Activated effector memory CD4-positive, alpha-beta T cell treated with anti-CD3 and anti-CD28 coated beads, Interleukin-2, amount 50 U/mL, for 16 hours (primary cell): Measurements from ENCODE around the gene ABL2.
A peak's percentile ranks its signal among the peaks of the same experiment; 100 is the strongest.

Experiments
- DNase-seq: peaks from one replicate; pipeline ENCODE4 v3.0.0-alpha.2; 2020

Gene ABL2

DNA sequence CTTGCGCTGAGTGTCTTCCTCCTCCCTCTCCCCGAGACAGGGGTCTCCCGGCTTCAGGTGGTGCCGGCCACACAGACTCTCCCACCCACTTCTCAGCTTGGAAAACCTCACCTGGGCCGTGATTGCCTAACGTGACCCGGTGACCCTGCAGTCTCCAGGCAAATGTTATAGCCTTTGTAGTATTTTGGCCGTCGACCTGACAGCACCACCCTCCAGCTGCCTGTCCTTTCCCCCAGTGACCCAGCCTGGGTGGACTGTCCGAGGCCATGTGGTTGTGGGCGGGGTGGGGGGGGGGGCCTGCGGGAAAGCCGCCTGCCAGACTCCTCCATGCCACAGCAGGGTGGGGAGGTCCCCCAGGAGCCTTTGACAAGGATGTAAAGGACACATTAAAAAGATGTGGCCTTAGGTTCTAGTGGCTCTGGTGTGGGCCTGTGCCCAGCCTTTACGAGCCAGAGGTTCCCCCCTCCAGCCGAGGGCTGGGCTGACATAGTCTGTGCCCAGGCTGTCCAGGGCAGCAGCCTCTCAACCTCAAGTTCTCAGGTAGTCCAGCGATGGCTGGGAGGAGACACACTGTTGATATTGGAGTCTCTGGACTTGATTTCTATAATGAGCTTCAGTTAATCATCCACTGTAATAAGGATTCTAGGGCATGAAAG lies 139.5 kb downstream of the ABL2 start:
- DNase-seq: no peak

DNA sequence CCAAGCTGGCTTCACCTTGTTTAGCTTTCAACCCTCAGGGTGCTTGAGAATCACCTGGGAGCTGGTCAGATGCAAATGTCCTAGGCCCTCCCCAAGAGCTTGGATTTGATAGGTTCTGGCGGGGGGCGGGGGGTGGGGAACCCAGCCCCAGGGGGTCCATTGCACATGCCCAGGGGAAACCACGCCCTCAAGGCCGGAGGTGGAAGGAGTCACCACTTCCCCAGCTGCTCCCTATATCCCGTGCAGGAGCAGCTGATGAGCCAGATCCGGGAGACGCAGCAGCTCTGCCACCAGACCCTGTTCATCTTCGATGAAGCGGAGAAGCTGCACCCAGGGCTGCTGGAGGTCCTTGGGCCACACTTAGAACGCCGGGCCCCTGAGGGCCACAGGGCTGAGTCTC lies 141.8 kb downstream of the ABL2 start:
- DNase-seq: no peak

DNA sequence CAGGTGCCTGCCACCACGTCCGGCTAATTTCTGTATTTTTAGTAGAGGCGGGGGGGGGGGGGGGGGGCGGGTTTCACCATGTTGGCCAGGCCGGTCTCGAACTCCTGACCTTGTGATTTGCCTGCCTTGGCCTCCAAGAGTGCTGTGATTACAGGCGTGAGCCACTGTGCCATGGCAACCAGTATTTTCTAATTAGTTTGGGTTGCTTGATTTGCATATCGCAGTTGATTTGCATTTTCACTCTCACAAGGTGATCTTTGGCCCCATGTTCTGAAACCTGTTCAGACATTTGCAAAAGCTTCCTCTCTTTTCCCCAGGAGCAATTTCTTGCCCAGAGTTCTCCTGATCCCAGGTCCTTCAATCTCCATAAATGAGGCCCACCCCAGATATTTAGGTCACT lies 145.9 kb downstream of the ABL2 start:
- no peak for DNase-seq

DNA sequence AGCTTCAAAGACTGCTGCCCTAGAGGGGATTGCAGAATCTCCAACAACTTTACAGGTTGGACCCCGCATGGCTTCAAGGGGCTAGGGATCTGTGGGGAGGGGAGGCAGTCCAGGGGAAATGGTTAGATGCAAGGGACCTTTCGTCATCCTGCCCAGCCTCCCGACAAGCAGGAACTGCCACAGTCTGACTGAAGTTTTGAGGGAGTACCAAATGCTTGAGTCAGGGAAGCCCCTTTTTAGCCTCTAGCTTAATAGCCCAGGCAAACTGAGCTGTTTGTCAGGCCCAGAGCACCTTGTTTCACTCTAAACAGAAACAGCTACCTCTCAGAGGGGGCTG lies 146.5 kb downstream of the ABL2 start:
- no peak for DNase-seq

DNA sequence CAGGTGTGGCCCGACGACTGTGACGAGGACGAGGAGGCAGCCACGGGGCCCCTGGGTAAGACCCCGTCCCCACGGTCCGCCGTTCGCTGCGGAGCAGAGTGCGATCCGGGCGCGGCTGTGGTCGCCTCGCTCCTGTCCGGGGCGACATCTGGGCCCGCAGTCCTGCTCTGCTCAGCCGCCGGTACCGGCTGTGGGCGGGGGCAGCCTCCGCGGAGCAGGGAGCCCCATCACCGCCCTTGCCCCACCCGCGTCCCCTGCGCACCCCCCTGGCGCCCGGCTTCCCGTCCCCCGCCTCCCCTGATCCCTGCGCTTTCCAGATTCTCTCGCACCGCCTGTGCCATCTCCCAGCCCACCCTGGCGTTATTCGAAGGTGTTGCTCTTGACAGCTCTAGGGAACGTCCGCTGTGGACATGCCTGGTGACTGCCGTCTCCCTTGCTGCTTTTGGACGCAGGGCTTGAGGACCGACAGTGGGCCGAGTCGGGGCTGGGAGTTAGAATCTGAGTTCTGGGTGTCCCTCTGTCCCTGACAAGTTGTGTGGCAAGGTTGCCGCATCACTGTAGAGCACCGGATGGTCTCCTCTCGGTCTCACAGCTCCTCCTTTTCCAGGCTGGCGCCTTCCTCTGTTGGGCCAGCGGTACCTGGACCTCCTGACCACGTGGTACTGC lies 147.0 kb downstream of the ABL2 start:
- DNase-seq: peak; percentile 76

DNA sequence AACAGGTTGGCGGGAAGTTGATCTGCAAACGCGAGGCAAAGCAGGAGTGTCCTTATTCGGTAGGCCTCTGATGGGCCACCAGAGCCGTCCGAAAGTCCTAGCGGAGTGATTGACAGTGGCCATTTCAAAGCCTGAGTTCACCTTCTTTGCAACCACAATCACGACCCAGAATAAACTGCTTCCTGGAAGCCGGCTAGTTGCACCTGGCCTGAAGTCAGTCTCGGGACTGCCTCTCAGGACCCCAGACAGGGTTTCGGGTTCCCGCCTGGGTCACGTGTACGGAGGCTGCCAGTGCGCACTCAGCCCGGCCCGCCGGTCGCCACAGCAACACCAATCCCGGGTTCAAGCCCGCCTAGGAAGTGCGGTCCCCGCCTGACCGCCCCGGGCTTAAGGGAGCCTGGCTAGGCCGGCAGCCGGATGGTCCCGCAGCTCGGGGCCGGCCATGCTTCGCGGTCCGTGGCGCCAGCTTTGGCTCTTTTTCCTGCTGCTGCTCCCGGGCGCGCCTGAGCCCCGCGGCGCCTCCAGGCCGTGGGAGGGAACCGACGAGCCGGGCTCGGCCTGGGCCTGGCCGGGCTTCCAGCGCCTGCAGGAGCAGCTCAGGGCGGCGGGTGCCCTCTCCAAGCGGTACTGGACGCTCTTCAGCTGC lies 147.7 kb downstream of the ABL2 start, which contains the start of gene TOR3A:
TOR3A (plus strand) TSS at position 384 of the 646 bp plus-strand sequence; CDS start at position 443, 59 bp downstream.
- peak; percentile 92 for DNase-seq

DNA sequence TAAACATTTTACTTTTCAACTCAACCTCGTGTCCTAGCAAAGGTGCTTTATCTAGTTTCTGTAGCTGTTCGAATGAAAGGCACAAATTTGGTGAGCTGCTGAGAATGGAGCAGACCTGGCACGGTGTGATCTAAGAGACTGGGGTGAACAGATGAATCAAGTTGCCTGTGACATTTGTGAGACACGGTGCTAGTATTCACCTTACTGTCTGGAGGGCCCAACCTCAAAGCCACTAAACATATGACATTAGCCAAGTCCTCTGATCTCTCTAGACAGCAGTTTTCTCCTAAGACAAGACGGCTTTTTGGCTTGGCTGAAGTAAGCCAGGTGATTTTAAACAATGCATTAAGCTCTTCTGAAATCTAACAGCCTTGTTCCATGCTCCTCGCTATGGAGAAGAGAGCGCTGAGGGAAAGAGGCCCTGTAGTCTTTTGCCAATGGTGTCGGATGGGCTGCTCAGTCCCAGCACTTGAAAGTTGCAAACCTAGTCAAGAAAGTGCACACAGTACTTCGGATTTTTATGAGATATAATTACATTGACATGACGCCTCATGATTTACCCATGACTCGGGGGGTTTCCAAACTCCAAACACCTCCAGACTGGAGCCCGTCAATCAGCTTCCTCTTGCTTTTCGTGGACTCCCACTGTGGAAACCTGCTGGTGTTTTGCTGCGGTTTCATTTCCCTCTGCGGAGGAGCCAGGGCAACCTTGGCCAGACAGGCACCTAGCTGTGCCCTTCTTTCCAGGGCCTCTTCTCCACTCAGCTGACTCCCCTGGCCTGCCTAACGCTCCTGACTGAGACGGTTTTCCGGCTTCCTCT lies 148.4 kb downstream of the ABL2 start:
- DNase-seq: peak; percentile 77

DNA sequence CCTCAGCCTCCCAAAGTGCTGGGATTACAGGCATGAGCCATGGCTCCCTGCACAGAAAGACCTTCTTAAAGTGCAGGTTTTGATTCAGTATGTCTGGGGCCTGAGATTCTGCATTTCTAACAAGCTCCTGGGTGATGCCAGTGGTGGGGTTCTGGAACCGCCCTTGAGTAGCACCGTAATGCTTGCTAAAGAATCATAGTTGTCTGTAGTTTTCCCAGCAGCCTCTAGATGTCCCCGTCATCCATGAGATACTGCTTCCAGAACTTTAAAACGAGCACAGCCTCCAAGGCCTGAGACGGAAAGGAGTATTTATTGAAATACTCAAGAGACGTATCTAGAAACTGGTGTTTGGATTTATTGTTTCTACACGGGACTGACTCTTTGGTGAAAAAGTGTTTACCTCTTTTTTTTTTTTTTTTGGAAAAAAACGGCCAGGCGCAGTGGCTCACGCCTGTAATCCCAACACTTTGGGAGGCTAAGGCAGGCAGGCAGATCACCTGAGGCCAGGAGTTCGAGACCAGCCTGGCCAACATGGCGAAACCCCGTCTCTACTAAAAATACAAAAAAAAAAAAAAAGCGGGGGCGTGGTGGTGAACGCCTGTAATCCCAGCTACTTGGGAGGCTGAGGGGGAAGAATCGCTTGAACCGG lies 150.2 kb downstream of the ABL2 start:
- no peak for DNase-seq

DNA sequence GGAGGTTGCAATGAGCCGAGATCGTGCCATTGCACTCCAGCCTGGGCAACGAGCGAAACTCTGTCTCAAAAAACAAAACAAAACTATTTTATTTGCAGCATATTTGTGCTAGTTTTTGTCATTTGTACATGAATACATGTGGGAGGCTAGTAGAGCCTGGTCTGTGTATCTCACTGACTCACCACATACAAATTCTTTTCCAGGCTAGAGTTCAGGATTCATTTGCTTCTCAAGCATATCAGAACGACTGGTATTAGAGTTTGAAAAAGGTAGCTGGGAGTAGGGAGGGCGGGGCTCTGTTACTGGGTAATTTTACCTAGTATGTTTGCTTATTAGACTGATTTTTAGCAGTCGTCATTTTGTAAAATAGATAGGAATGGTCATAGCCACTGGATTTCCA lies 152.1 kb downstream of the ABL2 start:
- no peak for DNase-seq

DNA sequence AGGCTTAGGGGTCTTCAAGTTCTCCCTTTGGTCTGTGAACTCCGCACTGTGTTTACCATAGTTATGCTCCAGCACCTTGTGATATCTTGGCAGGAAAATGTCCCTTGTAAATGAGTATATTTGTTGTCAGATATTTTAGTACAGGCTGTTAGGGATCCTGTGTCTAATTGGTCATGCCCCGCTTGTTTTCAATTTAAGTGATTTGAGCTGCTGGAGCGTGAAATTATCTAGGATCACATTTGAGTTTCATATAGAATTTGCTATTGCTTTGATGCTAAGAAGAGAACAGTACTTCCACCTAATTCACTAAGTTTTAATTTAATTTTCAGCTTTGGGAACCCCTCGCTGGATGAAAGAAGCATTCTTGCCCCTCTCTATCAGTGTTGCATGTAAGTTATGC lies 163.0 kb downstream of the ABL2 start:
- no peak for DNase-seq

DNA sequence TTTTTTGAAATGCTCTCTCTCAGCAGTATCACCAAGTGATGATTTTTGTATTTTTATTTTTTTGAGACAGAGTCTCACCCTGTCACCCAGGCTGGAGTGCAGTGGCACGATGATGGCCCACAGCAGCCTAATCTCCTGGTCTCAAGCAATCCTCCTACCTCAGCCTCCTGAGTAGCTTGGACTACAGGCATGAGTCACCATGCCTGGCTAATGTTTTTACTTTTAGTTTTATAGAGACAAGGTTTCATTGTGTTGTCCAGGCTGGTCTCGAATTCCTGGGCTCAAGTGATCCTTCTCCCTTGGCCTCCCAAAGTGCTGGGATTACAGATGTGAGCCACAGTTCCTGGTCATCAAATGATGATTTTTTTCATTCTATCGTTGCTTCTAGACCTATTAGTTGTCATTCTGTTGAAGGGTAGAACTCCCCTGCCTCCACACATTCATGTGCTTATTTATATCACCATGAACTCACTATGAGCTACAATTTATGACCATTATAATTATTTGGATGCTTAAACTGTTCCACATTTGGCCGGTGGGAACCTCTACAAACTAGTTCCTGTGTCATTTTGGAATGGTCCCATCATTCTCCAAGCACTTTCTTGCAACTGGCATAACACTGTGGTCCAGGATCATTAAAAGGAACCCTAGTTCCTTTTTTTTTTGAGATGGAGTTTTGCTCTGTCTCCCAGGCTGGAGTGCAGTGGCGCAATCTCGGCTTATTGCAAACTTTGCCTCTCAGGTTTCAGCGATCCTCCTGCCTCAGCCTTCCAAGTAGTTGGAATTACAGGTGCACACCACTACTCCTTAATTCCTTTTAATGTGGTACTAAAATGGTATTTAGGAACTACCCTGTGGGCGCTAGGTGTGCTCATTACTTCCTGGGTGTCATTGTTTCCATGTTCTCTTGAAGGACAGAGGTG lies 167.9 kb downstream of the ABL2 start:
- no peak for DNase-seq

DNA sequence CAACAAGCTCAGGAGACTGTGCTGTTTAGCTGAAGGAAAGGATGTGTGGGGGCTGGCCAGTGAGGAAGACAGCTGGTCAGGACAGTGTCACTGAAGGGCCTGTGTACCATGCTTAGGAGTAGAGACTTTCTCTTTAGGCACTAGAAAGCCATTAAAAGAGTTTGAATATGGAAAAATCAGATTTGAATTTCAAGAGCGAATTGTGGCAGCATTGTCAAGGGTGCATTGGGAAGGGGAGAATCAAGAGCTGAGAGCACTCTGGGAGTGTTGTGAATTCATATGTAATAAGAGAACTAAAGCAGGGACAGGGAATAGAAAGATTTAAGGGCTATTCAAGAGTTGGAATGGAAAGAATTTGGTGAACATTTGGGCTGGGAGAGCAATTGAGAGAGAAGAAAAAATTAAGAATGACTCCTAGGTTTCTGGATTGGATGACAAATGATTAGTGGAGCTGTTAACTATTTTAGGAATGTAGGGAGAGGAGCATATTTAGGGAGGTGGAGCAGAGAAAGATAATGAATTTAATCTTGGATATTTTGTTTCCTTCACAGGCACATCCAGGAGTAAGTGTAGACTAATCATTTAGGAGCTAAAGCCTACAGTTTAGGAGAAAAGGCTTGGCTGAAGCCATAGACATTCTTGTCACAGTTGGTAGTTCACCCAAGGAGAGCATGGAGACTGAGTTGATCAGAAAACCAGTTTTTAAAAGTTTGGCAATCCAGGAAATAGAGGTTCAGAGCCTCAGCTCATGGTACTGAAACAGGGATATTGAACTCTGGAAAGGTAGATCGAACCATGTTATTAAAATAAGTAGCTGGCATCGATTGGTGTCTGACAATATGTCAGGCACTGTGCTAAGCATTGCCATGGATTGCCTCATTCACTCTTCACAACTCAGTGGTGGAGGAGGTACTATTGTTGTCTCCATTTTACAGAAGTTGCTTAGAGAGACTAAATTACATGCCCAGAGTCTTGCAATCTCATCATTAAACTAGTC lies 170.7 kb downstream of the ABL2 start:
- DNase-seq: no peak

DNA sequence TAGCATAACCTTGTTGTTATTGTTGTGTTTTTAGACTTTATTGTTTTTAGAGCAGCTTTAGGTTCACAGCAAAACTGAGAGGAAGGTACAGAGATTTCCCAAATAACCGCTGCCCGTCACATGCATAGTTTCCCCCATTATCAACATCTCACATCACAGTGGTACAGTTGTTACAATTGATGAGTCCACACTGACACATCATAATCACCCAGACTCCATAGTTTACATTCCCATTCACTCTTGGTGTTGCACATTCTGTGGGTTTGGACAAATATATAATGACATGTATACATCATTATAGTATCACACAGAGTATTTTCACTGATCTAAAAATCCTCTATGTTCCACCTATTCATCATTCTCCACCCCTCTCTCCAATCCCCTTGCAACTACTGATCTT lies 173.5 kb downstream of the ABL2 start:
- no peak for DNase-seq

DNA sequence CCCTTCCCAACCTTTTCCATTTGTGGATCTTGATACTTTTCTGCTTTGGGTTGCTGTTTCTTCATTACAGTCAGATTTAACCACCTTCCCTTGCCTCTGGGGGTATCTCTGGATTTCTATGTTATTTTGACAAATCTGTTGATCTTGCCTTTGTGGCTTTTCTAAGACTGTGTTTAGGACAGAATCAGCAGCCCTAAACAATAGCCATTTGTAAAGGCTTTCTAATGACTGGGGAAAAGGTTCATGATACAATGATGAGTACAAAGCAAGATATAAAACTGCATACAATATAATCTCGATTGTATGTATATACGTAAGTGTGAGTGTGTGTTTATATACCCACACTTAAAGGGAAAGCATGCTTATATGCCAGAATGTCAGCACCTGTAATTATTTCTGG lies 176.0 kb downstream of the ABL2 start:
- DNase-seq: no peak

DNA sequence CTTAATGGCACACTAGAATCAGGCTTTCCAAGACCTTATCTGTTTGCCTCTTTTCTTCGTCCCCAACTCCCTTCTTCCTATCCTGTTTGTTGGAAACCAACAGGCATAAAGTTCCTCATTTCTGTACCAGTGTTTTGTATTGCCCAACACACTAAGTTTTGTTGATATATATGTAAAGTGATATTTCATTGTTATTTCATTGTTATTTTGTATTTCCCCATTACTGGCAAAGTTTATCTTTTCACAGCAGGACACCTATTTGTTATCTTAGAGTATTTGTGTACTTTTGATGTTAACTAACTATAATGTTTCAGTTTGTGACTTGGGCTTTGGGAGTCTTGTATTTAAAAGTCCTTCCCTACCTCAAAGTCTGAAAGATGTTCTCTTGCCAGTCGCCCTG lies 176.7 kb downstream of the ABL2 start:
- DNase-seq: no peak
